GM21717 (cell line): ENCODE results near the gene ZER1.
"Not testable (repeated sequence)": the region's sequence is repeated elsewhere in the genome, so short reads cannot be mapped to it uniquely, and the experiment has no call there.

Experiments used
- ATAC-seq: cut with Tn5 transposase; IDR thresholded peaks from one replicate; pipeline ENCODE4 v1.9.1; 2021; ENCODE audit warnings: mild to moderate bottlenecking, moderate library complexity; ENCODE audit not compliant: unreplicated experiment

The ZER1 gene

GRCh38 chr9:128696923-128697707 is 74.6 kb downstream of the ZER1 start:
- no peak for ATAC-seq

DNA sequence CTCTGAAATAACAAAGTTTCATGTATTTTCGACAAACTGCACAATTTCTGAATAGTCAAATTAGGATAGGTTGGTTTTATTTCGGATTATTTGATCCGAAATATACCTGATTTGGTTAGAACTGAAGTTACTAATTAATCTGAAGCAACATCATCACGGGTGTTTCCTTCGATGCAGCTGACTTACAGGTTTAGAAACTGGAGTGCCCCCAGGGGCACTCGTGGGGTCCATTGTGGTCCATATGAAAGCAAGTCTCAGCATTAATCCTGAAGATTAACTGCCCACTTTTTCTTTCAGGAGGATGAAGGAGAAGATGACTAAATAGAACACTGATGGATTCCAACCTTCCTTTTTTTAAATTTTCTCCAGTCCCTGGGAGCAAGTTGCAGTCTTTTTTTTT is 77.4 kb downstream of the ZER1 start:
- no peak for ATAC-seq

DNA sequence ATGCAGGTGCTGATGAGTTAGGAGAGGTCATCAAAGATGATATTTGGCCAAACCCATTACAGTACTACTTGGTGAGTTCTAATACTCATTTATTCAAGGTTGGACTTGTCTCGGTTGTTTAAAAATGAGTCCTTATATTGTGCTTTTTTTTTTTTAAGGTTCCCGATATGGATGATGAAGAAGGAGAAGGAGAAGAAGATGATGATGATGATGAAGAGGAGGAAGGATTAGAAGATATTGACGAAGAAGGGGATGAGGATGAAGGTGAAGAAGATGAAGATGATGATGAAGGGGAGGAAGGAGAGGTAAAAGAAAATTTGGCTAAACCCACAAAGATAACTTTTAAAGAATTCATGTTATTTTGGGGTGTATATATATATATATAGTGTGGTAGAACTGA is 78.0 kb downstream of the ZER1 start:
- not testable (repeated sequence) for ATAC-seq

- no peak for ATAC-seq
These were observed 81.1 kb downstream of the ZER1 start for GRCh38 chr9:128690684-128691034.

GRCh38 chr9:128689820-128690683 is 81.7 kb downstream of the ZER1 start:
- ATAC-seq: peak; percentile 3

- peak; percentile 6 for ATAC-seq
These were observed 82.4 kb downstream of the ZER1 start for GRCh38 chr9:128689293-128689774.

DNA sequence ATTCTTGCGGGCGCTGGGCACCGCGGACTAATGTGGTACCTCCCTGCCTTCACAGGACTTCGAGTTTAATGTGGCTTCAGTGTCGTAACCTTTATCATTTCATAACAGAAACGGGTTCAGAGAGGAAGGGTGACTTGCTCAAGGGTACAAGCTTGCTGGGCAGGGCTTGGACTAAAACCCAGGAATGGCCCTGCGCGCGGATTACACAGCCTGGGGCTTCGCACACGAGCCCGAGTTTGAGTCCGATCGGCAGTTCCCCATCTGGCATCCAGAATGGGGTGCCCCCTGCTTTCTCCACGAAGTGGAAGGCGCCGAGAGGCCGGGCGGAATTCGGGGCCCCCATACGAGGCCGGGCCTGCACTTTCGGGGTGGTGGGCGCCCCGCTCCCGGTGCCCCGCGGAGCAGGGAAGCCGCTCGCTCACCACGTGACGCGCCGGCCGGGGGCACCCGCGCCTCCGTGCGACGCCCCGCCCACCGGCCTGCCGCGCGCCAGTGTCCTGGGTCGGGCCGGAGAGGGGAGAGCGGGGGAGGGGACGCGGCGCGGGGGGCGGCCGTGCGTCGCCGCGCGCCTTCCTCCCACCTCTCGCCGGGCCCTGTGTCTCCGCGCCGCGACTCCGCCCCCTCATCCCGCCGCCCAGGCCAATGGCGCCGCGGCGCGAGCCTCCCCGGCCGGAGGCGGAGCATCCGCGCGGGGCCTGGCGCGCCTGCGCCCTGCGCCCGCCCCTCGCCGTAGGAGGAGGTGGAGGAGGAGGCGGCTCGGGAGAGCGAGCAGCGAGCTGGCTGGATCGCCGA is 83.0 kb downstream of the ZER1 start, which contains the start of gene SET:
TSS of gene SET (plus strand) at position 722 of the 792 bp plus-strand sequence. CDS start 361 bp downstream, outside the sequence.
- ATAC-seq: peak; percentile 49

- no peak for ATAC-seq
These were observed 84.3 kb downstream of the ZER1 start for GRCh38 chr9:128687453-128687852.

DNA sequence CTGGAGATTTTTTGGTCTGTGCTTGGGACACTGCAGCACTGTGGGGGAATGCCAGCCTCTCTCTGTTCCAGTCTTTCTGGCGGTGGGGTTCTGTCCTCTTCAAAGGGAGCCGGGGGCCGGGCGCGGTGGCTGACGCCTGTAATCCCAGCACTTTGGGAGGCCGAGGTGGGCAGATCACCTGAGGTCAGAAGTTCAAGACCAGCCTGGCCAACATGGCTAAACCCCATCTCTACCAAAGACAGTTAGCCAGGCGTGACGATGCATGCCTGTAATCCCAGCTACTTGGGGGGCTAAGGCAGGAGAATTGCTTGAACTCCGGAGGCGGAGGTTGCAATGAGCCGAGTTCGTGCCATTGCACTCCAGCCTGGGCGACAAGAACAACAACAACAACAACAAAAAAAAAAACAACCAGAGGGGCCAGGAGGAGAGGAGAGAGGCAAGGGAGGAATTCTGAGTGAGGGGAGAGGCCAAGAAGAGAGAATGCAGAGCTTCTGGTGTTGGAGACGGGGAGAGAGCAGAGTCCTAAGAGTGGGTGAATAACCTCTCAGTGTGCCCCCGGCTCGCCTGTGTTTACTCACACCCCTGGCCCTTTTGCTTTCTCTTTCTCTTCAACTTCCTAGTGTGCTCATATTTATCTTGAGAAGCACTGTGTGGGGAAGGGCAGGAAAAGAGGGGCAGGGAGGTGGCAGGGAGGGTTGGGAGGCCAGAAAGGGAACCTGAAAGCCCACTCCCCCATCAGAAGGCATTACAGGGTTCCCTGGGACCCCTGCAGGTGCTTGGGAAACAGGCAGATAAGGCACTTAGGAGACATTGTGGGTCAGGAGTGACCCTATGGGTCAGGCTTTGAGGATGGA is 85.9 kb downstream of the ZER1 start:
- ATAC-seq: no peak

DNA sequence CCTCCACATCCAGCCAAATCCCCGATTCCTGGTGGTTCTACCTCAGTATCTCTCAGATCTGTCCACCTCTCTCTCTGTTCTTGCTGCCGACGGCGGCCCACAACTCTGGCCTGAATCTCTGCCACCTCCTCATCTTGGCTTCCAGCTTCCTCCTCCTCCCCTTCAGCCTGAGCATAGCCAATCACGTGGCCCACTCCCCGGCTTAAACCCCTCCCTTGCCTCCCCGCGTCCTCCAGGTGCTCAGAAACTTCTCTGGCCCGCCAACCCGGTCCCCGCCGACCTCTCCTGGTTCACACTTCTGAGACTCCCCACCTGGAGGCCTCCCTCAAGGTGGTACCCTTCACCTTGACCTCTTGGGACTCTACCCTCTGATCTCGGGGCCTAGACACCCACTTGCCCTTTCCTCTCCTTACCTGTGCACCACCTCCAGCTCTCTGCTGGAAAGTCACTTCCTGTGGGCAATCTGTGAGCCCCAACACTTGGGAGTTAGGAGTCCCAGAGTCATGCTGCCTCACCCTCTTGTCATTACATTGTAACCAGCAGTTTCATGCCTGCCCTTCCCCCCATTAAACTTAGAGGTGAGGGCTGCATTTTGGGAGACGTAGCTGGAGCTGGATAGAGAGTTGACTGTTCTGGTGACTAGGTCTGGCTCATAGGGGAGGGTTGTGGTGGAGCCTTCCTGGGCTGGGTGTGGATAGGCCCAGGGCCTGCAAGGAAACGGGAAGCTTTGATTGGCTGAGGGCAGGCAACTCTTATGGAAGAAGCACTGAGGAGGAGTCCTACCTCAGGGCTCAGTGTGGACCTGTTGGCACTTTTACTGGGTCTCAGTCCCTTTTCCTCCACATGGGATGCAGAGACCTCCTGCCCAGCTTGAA is 87.2 kb downstream of the ZER1 start:
- ATAC-seq: peak; percentile 23

DNA sequence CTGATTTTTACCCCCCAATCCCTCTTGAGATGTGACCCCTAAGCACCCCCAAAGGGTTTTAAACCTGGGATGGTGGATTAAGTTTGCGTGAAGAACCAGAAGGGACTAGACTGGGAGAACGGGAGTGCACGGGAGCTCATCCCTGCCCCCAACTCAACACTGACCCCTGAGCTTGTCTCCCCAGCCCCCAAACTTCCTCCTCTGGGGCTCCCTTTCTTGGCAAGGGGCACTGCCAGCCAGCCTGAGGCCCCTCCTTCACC is 87.7 kb downstream of the ZER1 start:
- no peak for ATAC-seq

- no peak for ATAC-seq
These were observed 88.2 kb downstream of the ZER1 start for GRCh38 chr9:128683340-128684064.
